IMR-90 (cell line): ENCODE results near the gene LRSAM1. TPM values are rescaled to one million over a fixed set of nuclear protein-coding genes. Genes with fewer than 3 reads are reported as not detected.

Source experiments
- ATAC-seq: fragments of 200-7000 bp; cut with Tn5 transposase; 2 replicates; pipeline ENCODE4 v1.9.1; 2020; ENCODE audit warnings: low read depth, mild to moderate bottlenecking, moderate library complexity
- BruUV-seq: library from RNA; stranded (reverse); fragments of 400-500 nt; replicated peaks from 2 replicates; lab custom pipeline; 2021; lab: Mats Ljungman, UMichigan
- CTCF ChIA-PET: fragments of 300-600 bp; formaldehyde crosslinking; extraction: SDS; loops from one replicate; lab custom pipeline; 2021; ENCODE audit warnings: antibody characterized with exemption; lab: Yijun Ruan, JAX
- POLR2A ChIA-PET: fragments of 300-600 bp; sonication (Branson Sonifier 250); formaldehyde crosslinking; loops from one replicate; lab custom pipeline; 2022; ENCODE audit warnings: antibody characterized with exemption; ENCODE audit not compliant: unreplicated experiment; lab: Charles Lee
- DNase-seq: peaks from one replicate; pipeline ENCODE4 v3.0.0; 2013
- H2AFZ ChIP-seq: replicated peaks from 2 replicates; pipeline ENCODE3; 2013; ENCODE audit warnings: low read length, mild to moderate bottlenecking; ENCODE audit not compliant: poor library complexity
- H2AK5ac ChIP-seq: 2 replicates; pipeline ENCODE4 v1.6.1; 2013; ENCODE audit warnings: low read depth, low read length, inconsistent platforms
- H2AK9ac ChIP-seq: replicated peaks from 2 replicates; pipeline ENCODE3; 2013; ENCODE audit warnings: mild to moderate bottlenecking, low read depth, low read length, moderate library complexity; ENCODE audit not compliant: poor library complexity
- H2BK120ac ChIP-seq: 2 replicates; pipeline ENCODE4 v1.6.1; 2013; ENCODE audit warnings: low read depth, low read length, inconsistent platforms
- H2BK15ac ChIP-seq: 3 replicates; pipeline ENCODE4 v1.6.1; 2013; ENCODE audit warnings: low read depth, low read length, inconsistent platforms
- H2BK20ac ChIP-seq: 2 replicates; pipeline ENCODE4 v1.6.1; 2013; ENCODE audit warnings: low read depth, mild to moderate bottlenecking, inconsistent platforms, low read length, moderate library complexity
- H2BK5ac ChIP-seq: 2 replicates; pipeline ENCODE4 v1.6.1; 2013; ENCODE audit warnings: mild to moderate bottlenecking, low read depth, low read length, inconsistent platforms; ENCODE audit not compliant: poor library complexity, severe bottlenecking
- H3K14ac ChIP-seq: replicated peaks from 2 replicates; pipeline ENCODE4 v1.6.1; 2013; ENCODE audit warnings: low read depth, low read length, inconsistent platforms
- H3K18ac ChIP-seq: 2 replicates; pipeline ENCODE4 v1.6.1; 2013; ENCODE audit warnings: low read depth, low read length, control low read depth
- H3K23ac ChIP-seq: 2 replicates; pipeline ENCODE4 v1.6.1; 2013; ENCODE audit warnings: low read depth, low read length, inconsistent platforms
- H3K27ac ChIP-seq: 2 replicates; pipeline ENCODE4 v1.5.1; 2013; ENCODE audit warnings: mild to moderate bottlenecking, control low read depth, low read length; ENCODE audit not compliant: insufficient read depth
- H3K27me3 ChIP-seq: 2 replicates; pipeline ENCODE4 v1.6.1; 2013; ENCODE audit warnings: low read length; ENCODE audit not compliant: control insufficient read depth, insufficient read depth
- H3K36me3 ChIP-seq: 2 replicates; pipeline ENCODE4 v1.6.1; 2013; ENCODE audit warnings: low read length, mixed read lengths; ENCODE audit not compliant: control insufficient read depth, insufficient read depth
- H3K4ac ChIP-seq: 2 replicates; pipeline ENCODE4 v1.6.1; 2013; ENCODE audit warnings: low read depth, low read length, inconsistent platforms
- H3K4me1 ChIP-seq: 2 replicates; pipeline ENCODE4 v1.6.1; 2013; ENCODE audit warnings: low read length, mixed read lengths; ENCODE audit not compliant: control insufficient read depth, insufficient read depth
- H3K4me2 ChIP-seq: 2 replicates; pipeline ENCODE4 v1.6.1; 2013; ENCODE audit warnings: low read depth, mild to moderate bottlenecking, control low read depth, low read length, moderate library complexity
- H3K4me3 ChIP-seq: 2 replicates; pipeline ENCODE4 v1.5.1; 2013; ENCODE audit warnings: low read depth, mild to moderate bottlenecking, control low read depth, low read length, moderate library complexity; ENCODE audit not compliant: insufficient read depth
- H3K56ac ChIP-seq: 2 replicates; pipeline ENCODE4 v1.6.1; 2013; ENCODE audit warnings: low read length, inconsistent platforms; ENCODE audit not compliant: insufficient read depth; ENCODE audit errors: extremely low read depth
- H3K79me1 ChIP-seq, 2 experiments: 2 replicates each; pipeline ENCODE4 v1.6.1; 2013; ENCODE audit warnings: low read length in 2 of 2, inconsistent platforms in 1 of 2, low read depth in 1 of 2
- H3K9ac ChIP-seq: 2 replicates; pipeline ENCODE4 v1.6.1; 2013; ENCODE audit warnings: low read depth, low read length, control low read depth
- H3K9me1 ChIP-seq: 2 replicates; pipeline ENCODE4 v1.6.1; 2013; ENCODE audit warnings: low read length, inconsistent platforms; ENCODE audit not compliant: insufficient read depth
- H3K9me3 ChIP-seq: 2 replicates; pipeline ENCODE4 v1.6.1; 2013; ENCODE audit warnings: low read length; ENCODE audit not compliant: control insufficient read depth, insufficient read depth
- H4K20me1 ChIP-seq: 2 replicates; pipeline ENCODE4 v1.6.1; 2013; ENCODE audit warnings: low read length, inconsistent platforms; ENCODE audit not compliant: insufficient read depth
- H4K5ac ChIP-seq: 2 replicates; pipeline ENCODE4 v1.6.1; 2013; ENCODE audit warnings: mild to moderate bottlenecking, low read depth, low read length, control low read depth
- H4K8ac ChIP-seq, 2 experiments: 2 replicates each; pipeline ENCODE4 v1.6.1; 2013; ENCODE audit warnings: low read depth in 2 of 2, low read length in 2 of 2, control low read depth in 1 of 2, inconsistent platforms in 1 of 2
- H4K91ac ChIP-seq: 2 replicates; pipeline ENCODE4 v1.6.1; 2013; ENCODE audit warnings: low read depth, low read length, inconsistent platforms; ENCODE audit not compliant: insufficient read depth
- BHLHE40 ChIP-seq: fragments of 150-350 bp; IDR thresholded peaks from 2 replicates; pipeline ENCODE4 v1.6.1; 2016; ENCODE audit warnings: mild to moderate bottlenecking, low read depth, low read length
- CEBPB ChIP-seq: IDR thresholded peaks from 2 replicates; pipeline ENCODE4 v1.6.1; 2012; ENCODE audit warnings: low read depth, low read length, improper control_type of control experiment
- CHD1 ChIP-seq: IDR thresholded peaks from 2 replicates; pipeline ENCODE4 v1.6.1; 2012; ENCODE audit warnings: low read depth, low read length, improper control_type of control experiment
- CTCF ChIP-seq: conservative IDR thresholded peaks from 2 replicates; pipeline ENCODE4 v1.5.1; 2012; ENCODE audit warnings: mild to moderate bottlenecking, low read depth, low read length, improper control_type of control experiment
- ELK1 ChIP-seq: fragments of 150-350 bp; IDR thresholded peaks from 2 replicates; pipeline ENCODE4 v1.6.1; 2016; ENCODE audit warnings: low read depth, mild to moderate bottlenecking, low read length, moderate library complexity, borderline replicate concordance
- FOS ChIP-seq: fragments of 150-350 bp; IDR thresholded peaks from 2 replicates; pipeline ENCODE4 v1.6.1; 2016; ENCODE audit warnings: low read depth, low read length
- MAFK ChIP-seq: IDR thresholded peaks from 2 replicates; pipeline ENCODE4 v1.6.1; 2012; ENCODE audit warnings: low read depth, low read length, improper control_type of control experiment
- MAZ ChIP-seq: IDR thresholded peaks from 2 replicates; pipeline ENCODE4 v1.6.1; 2012; ENCODE audit warnings: low read depth, mild to moderate bottlenecking, low read length, improper control_type of control experiment, moderate library complexity, borderline replicate concordance
- MXI1 ChIP-seq: IDR thresholded peaks from 2 replicates; pipeline ENCODE4 v1.6.1; 2012; ENCODE audit warnings: low read depth, mild to moderate bottlenecking, low read length, moderate library complexity, borderline replicate concordance
- NFE2L2 ChIP-seq: fragments of 150-350 bp; IDR thresholded peaks from 2 replicates; pipeline ENCODE4 v1.6.1; 2016; ENCODE audit warnings: low read depth, mild to moderate bottlenecking, low read length
- RAD21 ChIP-seq: IDR thresholded peaks from 2 replicates; pipeline ENCODE4 v1.6.1; 2012; ENCODE audit warnings: low read length, improper control_type of control experiment
- RCOR1 ChIP-seq: IDR thresholded peaks from 2 replicates; pipeline ENCODE4 v1.6.1; 2012; ENCODE audit warnings: mild to moderate bottlenecking, low read length, improper control_type of control experiment; ENCODE audit not compliant: insufficient replicate concordance
- RFX5 ChIP-seq: IDR thresholded peaks from 2 replicates; pipeline ENCODE4 v1.8.0; 2012; ENCODE audit warnings: low read depth, mild to moderate bottlenecking, low read length, moderate library complexity
- SMC3 ChIP-seq: fragments of 150-350 bp; IDR thresholded peaks from 2 replicates; pipeline ENCODE4 v1.6.1; 2016; ENCODE audit warnings: low read depth, mild to moderate bottlenecking, antibody characterized with exemption, low read length, moderate library complexity
- USF2 ChIP-seq: fragments of 150-350 bp; IDR thresholded peaks from 2 replicates; pipeline ENCODE4 v1.6.1; 2017; ENCODE audit warnings: mild to moderate bottlenecking, antibody characterized with exemption, low read length, low read depth
- WGBS, 2 experiments: methylation state at CpG; one replicate each; pipeline versions ENCODE4 v1.1.5 to v1.1.7; 2013; ENCODE audit warnings: missing lambda C conversion rate in 2 of 2; ENCODE audit not compliant: insufficient read length in 1 of 2; ENCODE audit errors: extremely low coverage in 2 of 2; 5-methylcytosine and 5-hydroxymethylcytosine counted together
- dilution Hi-C: fragments of 300-500 bp; cut with HindIII; formaldehyde crosslinking; loops from one replicate; pipeline ENCODE4 v1.14.3; 2018; ENCODE audit warnings: low sequenced_read_pairs; ENCODE audit not compliant: unreplicated experiment
- in situ Hi-C: fragments of 300-500 bp; cut with MboI; formaldehyde crosslinking; loops from 3 replicates; pipeline ENCODE4 v1.14.3; 2019; ENCODE audit warnings: low sequenced_read_pairs, inconsistent platforms, mixed read lengths
- intact Hi-C: fragments of 100-400 bp; cut with micrococcal nuclease; formaldehyde crosslinking; loops from 2 replicates; pipeline ENCODE4 v1.10.0; 2022
- polyA plus RNA-seq, 3 experiments: library from polyadenylated mRNA; depleted of rRNA; stranded (reverse); fragments of >200 nt; gene quantifications; 2 replicates each; pipeline ENCODE4 v1.2.3, GENCODE V29; 2012; ENCODE audit warnings: low replicate concordance in 1 of 3
- total RNA-seq: library from RNA; depleted of rRNA; stranded (reverse); fragments of >200 nt; gene quantifications from 2 replicates; pipeline ENCODE4 v1.2.3, GENCODE V29; 2012

LRSAM1 gene
- total and polyA plus RNA-seq, 2 of the 4 experiments (the other 2 are of a cell fraction) = 3.0 to 9.3 TPM

GRCh38 chr9:127467621-127468020 lies 16.3 kb downstream of the LRSAM1 start:
- in situ Hi-C loops (no loop called here), intact Hi-C loops (no loop called here), dilution Hi-C loops (no loop called here)
- Histone ChIP-seq H2BK120ac (no peak overlapping the region), H3K36me3 (peaks cover 28% of the 10 kb centered on the region), H4K5ac (no peak overlapping the region), H3K14ac (no peak overlapping the region), H3K9ac (no peak overlapping the region), H2BK15ac (no peak overlapping the region), H3K23ac (no peak overlapping the region), H2BK20ac (no peak overlapping the region), H3K4me1 (peaks cover 6% of the 10 kb centered on the region), H4K20me1 (no peaks in the 10 kb centered on the region), H3K79me1 (no peaks in the 10 kb centered on the region; a peak in 1 of 4 replicates), H3K9me3 (no peaks in the 10 kb centered on the region), H2AK5ac (no peak overlapping the region), H3K9me1 (no peaks in the 10 kb centered on the region; the same call in 1 of the 2 replicates), H4K8ac (no peak overlapping the region), H3K27ac (no peak overlapping the region), H2AK9ac (peak overlapping the region; percentile 42), H3K18ac (no peak overlapping the region), H3K56ac (no peak overlapping the region), H4K91ac (no peak overlapping the region), H2AFZ (peak overlapping the region; percentile 14), H3K4me3 (no peak overlapping the region), H3K4me2 (no peak overlapping the region), H3K27me3 (no peaks in the 10 kb centered on the region), H2BK5ac (no peak overlapping the region), H3K4ac (no peak overlapping the region)
- DNase-seq = no peak
- no TSS peak for BruUV-seq
- TF ChIP-seq NFE2L2 (no peak), BHLHE40 (no peak), MAZ (no peak), SMC3 (no peak), RAD21 (no peak), MAFK (no peak), USF2 (no peak), CHD1 (no peak), ELK1 (no peak), FOS (no peak), RCOR1 (no peak), CTCF (no peak), CEBPB (no peak), MXI1 (no peak), RFX5 (no peak)
- 94% methylated on average over 11 of the region's 14 CpGs; no CpG with 5 or more reads in 1 of the 2 experiments for WGBS, 2 experiments
- POLR2A ChIA-PET = no interaction called here
- no peak for ATAC-seq
- CTCF ChIA-PET = no interaction called here
